Glomerular endothelial cell (primary cell): ENCODE measurements around the gene PPP1R1A. TPM values are rescaled to one million over a fixed set of nuclear protein-coding genes. Genes with fewer than 3 reads are reported as not detected.

Experiments
- DNase-seq: peaks from one replicate; pipeline ENCODE4 v3.0.0-alpha.2; 2011; ENCODE audit warnings: low read depth, low spot score; ENCODE audit errors: extremely low read depth
- total RNA-seq: library from RNA; depleted of rRNA; stranded (reverse); fragments of >200 nt; gene quantifications from 2 replicates; pipeline ENCODE4 v1.2.3, GENCODE V29; 2015

Gene PPP1R1A
- total RNA-seq, 1 donor from 2014 or later, result not detected

DNA sequence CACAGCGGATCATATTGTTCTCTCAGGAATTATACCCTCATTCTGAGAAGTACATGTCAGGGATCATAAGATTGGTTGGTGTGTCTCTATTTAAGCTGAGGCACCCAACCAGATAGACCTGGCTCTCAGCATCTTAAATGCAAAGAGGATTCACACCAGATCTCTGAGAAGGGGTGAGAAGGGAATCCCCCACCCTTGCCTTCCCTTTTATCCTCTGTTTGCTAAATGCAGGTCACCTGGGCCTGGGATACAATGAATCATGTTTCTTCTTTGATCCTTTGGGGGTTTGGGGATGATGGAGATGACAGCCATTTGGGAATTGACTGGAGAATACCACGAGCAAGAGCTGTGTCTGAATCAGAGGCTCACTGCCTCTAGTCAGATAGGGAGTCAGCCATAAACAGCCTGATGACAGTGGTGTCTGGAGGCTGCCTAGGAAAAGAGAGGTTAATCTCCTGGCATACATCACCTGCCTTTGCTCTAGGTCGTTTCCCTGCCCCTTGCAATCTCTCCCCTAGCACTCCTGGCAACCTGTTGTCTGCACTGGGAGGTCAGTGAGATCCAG lies 50.2 kb downstream of the PPP1R1A start:
- DNase-seq, result no peak

DNA sequence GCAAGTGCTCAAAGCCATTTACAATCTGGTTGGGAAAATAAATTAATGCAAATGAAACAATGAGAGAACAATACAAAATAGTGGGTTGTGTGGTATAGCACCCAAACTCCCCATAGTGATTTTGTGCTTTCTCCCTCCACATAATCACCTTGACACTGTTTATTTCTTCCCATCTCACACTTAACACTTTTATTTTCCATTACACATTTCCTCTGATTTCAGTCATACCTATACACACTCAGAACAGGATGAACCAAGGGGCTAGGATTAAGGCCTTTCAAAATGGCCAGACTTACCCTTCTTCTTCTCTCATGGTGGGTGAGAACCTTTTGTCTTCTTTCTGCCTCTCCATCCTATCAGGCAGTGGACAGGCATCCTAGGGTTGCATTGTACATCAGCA lies 53.0 kb downstream of the PPP1R1A start:
- DNase-seq, result no peak

DNA sequence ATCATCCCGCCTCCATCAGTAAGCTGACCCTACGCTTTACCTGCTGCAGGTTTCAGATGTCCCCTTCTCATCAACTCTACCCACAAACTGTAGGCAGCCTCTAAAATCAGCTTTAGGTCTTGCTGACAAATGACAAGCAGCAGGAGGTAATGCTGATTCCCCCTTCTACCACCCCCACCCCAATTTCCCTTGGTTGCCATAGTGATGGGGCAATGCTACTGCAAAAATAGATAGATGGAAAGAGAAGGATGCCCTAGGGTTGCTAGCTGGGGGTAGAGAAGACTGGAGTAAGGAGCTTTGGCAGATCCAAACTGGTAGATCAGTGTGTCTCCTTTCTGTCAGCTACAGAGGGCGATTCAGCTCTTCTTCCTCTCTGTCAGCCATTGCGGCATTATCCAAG lies 58.9 kb downstream of the PPP1R1A start:
- no peak for DNase-seq

Other genes starting within 250 kb of the PPP1R1A start
- not detected in 2 replicates for gene GPR84, start 224.2 kb downstream of the PPP1R1A start, total RNA-seq
- gene ZNF385A, start 203.9 kb downstream of the PPP1R1A start, total RNA-seq, result 5.6 and 6.0 TPM in 2 replicates
- 786 and 1,054 TPM in 2 replicates for gene ITGA5, start 169.4 kb downstream of the PPP1R1A start, total RNA-seq
- not detected in 2 replicates for gene GTSF1, start 115.1 kb downstream of the PPP1R1A start, total RNA-seq
- 0.29 TPM in 1 of 2 replicates, not detected in the other for gene NCKAP1L, start 90.9 kb downstream of the PPP1R1A start, total RNA-seq
- gene PDE1B, start 39.1 kb downstream of the PPP1R1A start, total RNA-seq, result not detected in 2 replicates
- gene LACRT, start 46.2 kb upstream of the PPP1R1A start, total RNA-seq, result not detected in 2 replicates
- gene DCD, start 59.7 kb upstream of the PPP1R1A start, total RNA-seq, result not detected in 2 replicates